GM12878 (cell line): ENCODE measurements around the gene ZBTB4. TPM values are rescaled to one million over a fixed set of nuclear protein-coding genes. Genes with fewer than 3 reads are reported as not detected.

Source experiments
- ATAC-seq: fragments of 200-7000 bp; cut with Tn5 transposase; 3 replicates; pipeline ENCODE4 v1.9.1; 2020; ENCODE audit warnings: mild to moderate bottlenecking, moderate library complexity
- BruUV-seq: library from RNA; stranded (reverse); fragments of 400-500 nt; replicated peaks from 2 replicates; lab custom pipeline; 2021; lab: Mats Ljungman, UMichigan
- CTCF ChIA-PET: fragments of 300-600 bp; sonication (Branson Sonifier 250); formaldehyde crosslinking; extraction: SDS; loops from one replicate; lab custom pipeline; 2021; ENCODE audit warnings: inconsistent platforms; lab: Yijun Ruan, JAX
- POLR2A ChIA-PET: fragments of 350-600 bp; formaldehyde crosslinking; extraction: SDS; loops from one replicate; lab custom pipeline; 2021; ENCODE audit warnings: inconsistent platforms; lab: Charles Lee
- RAD21 ChIA-PET: fragments of 300-600 bp; sonication (Branson Sonifier 250); formaldehyde crosslinking; loops from one replicate; lab custom pipeline; 2023; ENCODE audit warnings: antibody characterized with exemption; ENCODE audit not compliant: unreplicated experiment; lab: Charles Lee
- SMC1A ChIA-PET: fragments of 300-600 bp; sonication (Branson Sonifier 250); formaldehyde crosslinking; loops from one replicate; lab custom pipeline; 2023; ENCODE audit not compliant: unreplicated experiment, uncharacterized antibody; lab: Charles Lee
- DNase-seq: peaks from one replicate; pipeline ENCODE4 v3.0.0-alpha.2; 2011; ENCODE audit warnings: low read depth, low spot score
- FAIRE-seq: peaks from 3 replicates; lab custom pipeline; 2011; peaks lifted over from hg19 to GRCh38; lab: Jason Lieb, UNC
- H2AFZ ChIP-seq: 2 replicates; pipeline ENCODE4 v1.6.0; 2011; ENCODE audit warnings: low read depth, low read length, control low read depth; ENCODE audit not compliant: control insufficient read depth
- H3K27ac ChIP-seq: 2 replicates; pipeline ENCODE4 v1.5.1; 2011; ENCODE audit warnings: control low read depth; ENCODE audit not compliant: control insufficient read depth, insufficient read depth
- H3K27me3 ChIP-seq, 2 experiments: replicated peaks in 1 of 2; 2 replicates each; pipeline versions ENCODE4 v1.6.0 to v1.6.1; 2011; ENCODE audit warnings: low read length in 1 of 2; ENCODE audit not compliant: control insufficient read depth in 2 of 2, insufficient read depth in 2 of 2
- H3K36me3 ChIP-seq, 2 experiments: 2 replicates each; pipeline ENCODE4 v1.5.1; 2011; ENCODE audit warnings: low read length in 1 of 2; ENCODE audit not compliant: control insufficient read depth in 2 of 2, insufficient read depth in 2 of 2
- H3K4me1 ChIP-seq: 2 replicates; pipeline ENCODE4 v1.6.1; 2011; ENCODE audit warnings: mild to moderate bottlenecking, low read length, moderate library complexity, mixed read lengths; ENCODE audit not compliant: control insufficient read depth, insufficient read depth
- H3K4me2 ChIP-seq: 2 replicates; pipeline ENCODE4 v1.6.0; 2011; ENCODE audit warnings: control low read depth; ENCODE audit not compliant: control insufficient read depth, insufficient read depth
- H3K4me3 ChIP-seq: fragments of 200-600 bp; sonication (generic); 2 replicates; pipeline ENCODE4 v1.5.1; 2016
- H3K79me2 ChIP-seq: 2 replicates; pipeline ENCODE4 v1.6.0; 2011; ENCODE audit warnings: low read length; ENCODE audit not compliant: control insufficient read depth, insufficient read depth
- H3K9ac ChIP-seq: 2 replicates; pipeline ENCODE4 v1.8.0; 2011; ENCODE audit warnings: low read length, control low read depth, mixed read lengths; ENCODE audit not compliant: control insufficient read depth, insufficient read depth
- H3K9me3 ChIP-seq: replicated peaks from 3 replicates; pipeline ENCODE4 v1.5.1; 2011; ENCODE audit warnings: mild to moderate bottlenecking, low read length; ENCODE audit not compliant: control insufficient read depth, insufficient read depth
- H4K20me1 ChIP-seq: 2 replicates; pipeline ENCODE4 v1.6.0; 2011; ENCODE audit not compliant: control insufficient read depth, insufficient read depth
- BCL11A ChIP-seq: IDR thresholded peaks from 2 replicates; pipeline ENCODE4 v1.6.1; 2011; ENCODE audit warnings: low read depth, low read length
- CBX3 ChIP-seq: fragments of 200-600 bp; sonication (generic); IDR thresholded peaks from 2 replicates; pipeline ENCODE4 v1.6.1; 2016; ENCODE audit warnings: low read depth, borderline replicate concordance
- E2F4 ChIP-seq: IDR thresholded peaks from 2 replicates; pipeline ENCODE4 v1.6.1; 2012; ENCODE audit warnings: low read depth, low read length, improper control_type of control experiment
- FOXM1 ChIP-seq: IDR thresholded peaks from 2 replicates; pipeline ENCODE4 v1.6.1; 2012; ENCODE audit warnings: low read depth, mild to moderate bottlenecking, inconsistent platforms, low read length, moderate library complexity
- NFYB ChIP-seq: IDR thresholded peaks from 2 replicates; pipeline ENCODE4 v1.6.1; 2011; ENCODE audit warnings: low read depth, mild to moderate bottlenecking, low read length, improper control_type of control experiment, moderate library complexity; ENCODE audit not compliant: insufficient read depth
- POLR2AphosphoS5 ChIP-seq: IDR thresholded peaks from 2 replicates; pipeline ENCODE4 v1.6.1; 2011; ENCODE audit warnings: mild to moderate bottlenecking, low read length, inconsistent platforms
- POU2F2 ChIP-seq: IDR thresholded peaks from 3 replicates; pipeline ENCODE4 v1.6.1; 2011; ENCODE audit warnings: low read depth, mild to moderate bottlenecking, low read length, borderline replicate concordance
- RUNX3 ChIP-seq: IDR thresholded peaks from 2 replicates; pipeline ENCODE4 v1.6.1; 2012; ENCODE audit warnings: low read length, inconsistent platforms
- SPI1 ChIP-seq: IDR thresholded peaks from 2 replicates; pipeline ENCODE4 v1.6.1; 2011; ENCODE audit warnings: low read depth, mild to moderate bottlenecking, low read length, moderate library complexity, borderline replicate concordance; ENCODE audit not compliant: insufficient read depth
- WGBS: methylation state at CpG from one replicate; pipeline ENCODE4 v1.1.6; 2016; ENCODE audit warnings: low lambda C conversion rate; ENCODE audit not compliant: insufficient replicate concordance, insufficient coverage; ENCODE audit errors: missing lambda C conversion rate; 5-methylcytosine and 5-hydroxymethylcytosine counted together
- in situ Hi-C: fragments of 300-500 bp; cut with MboI; formaldehyde crosslinking; loops from 9 replicates; pipeline ENCODE4 v1.14.3; 2018; ENCODE audit warnings: mixed read lengths
- intact Hi-C: fragments of 100-400 bp; cut with micrococcal nuclease; formaldehyde crosslinking; loops from one replicate; pipeline ENCODE4 v1.14.2; 2022; ENCODE audit not compliant: unreplicated experiment
- polyA plus RNA-seq, 11 experiments: library from polyadenylated mRNA; depleted of rRNA in 4 of 11; unstranded in 6 of 11; stranded (reverse) in 5 of 11; fragments of >200 nt; fragmentation: Nextera tagmentation in 4 of 11; fragmentation: Illumina TruSeq in 1 of 11; extraction: Ambion mirVana in 4 of 11; extraction: Trizol in 1 of 11; gene quantifications; 1 replicate in 1 of 11; 2 replicates in 10 of 11; pipeline versions ENCODE4 v1.2.1 to v1.2.3, GENCODE V29; 2011 to 2016; ENCODE audit warnings: inconsistent platforms in 2 of 11, missing spikeins in 2 of 11, low read depth in 1 of 11
- total RNA-seq, 4 experiments: library from RNA; depleted of rRNA in 3 of 4; stranded (reverse); fragments of >200 nt in 3 of 4; fragmentation: Illumina TruSeq in 1 of 4; extraction: Trizol in 1 of 4; gene quantifications; 2 replicates each; pipeline versions ENCODE4 v1.2.1 to v1.2.3, GENCODE V29; 2013 to 2021

ZBTB4 gene
- total and polyA plus RNA-seq, 10 of the 15 experiments (the other 5 are each of a cell fraction or from before 2014, with no cell fraction given), result 2.0 to 14.9 (median 6.9) TPM

GRCh38 chr17:7502171-7502847, 22.9 kb upstream of the ZBTB4 start (continued):
- TF ChIP-seq FOXM1 (no peak), E2F4 (no peak), RUNX3 (no peak)

GRCh38 chr17:7501729-7502128, 22.3 kb upstream of the ZBTB4 start:
- H3K9me3 ChIP-seq, result no peaks in the 10 kb centered on the region
- no peak overlapping the region for H2AFZ ChIP-seq
- no peak overlapping the region for H3K9ac ChIP-seq
- peaks cover 60 to 65% of the 10 kb centered on the region in 2 experiments for H3K36me3 ChIP-seq
- FAIRE-seq, result no peak
- intact Hi-C loops, result no loop called here
- no peaks in the 10 kb centered on the region for H3K4me1 ChIP-seq
- H3K27me3 ChIP-seq, result no peaks in the 10 kb centered on the region
- CTCF ChIA-PET, result interaction anchor here (2.3 kb wide), 1 partner anchor 59 kb away, joined by 8 read pairs; no protein-coding TSS in a partner anchor
- POLR2A ChIA-PET, result no interaction called here
- no peak overlapping the region for H3K4me2 ChIP-seq
- 97% methylated on average over 14 of the region's 14 CpGs for WGBS
- H3K4me3 ChIP-seq, result no peak overlapping the region
- TF ChIP-seq POLR2AphosphoS5, result peak; percentile 56
- no peak for TF ChIP-seq NFYB
- TF ChIP-seq CBX3, result no peak
- TF ChIP-seq BCL11A, result no peak
- no peak for TF ChIP-seq POU2F2
- TF ChIP-seq SPI1, result no peak
- RAD21 ChIA-PET, result interaction anchor here (0.6 kb wide), 1 partner anchor 146 kb away, joined by 3 read pairs; the partner anchor contains the start of gene TMEM95
- ATAC-seq, result no peak
- BruUV-seq, result no TSS peak
- H3K27ac ChIP-seq, result no peak overlapping the region
- DNase-seq, result no peak
- H4K20me1 ChIP-seq, result no peaks in the 10 kb centered on the region; the same call in 1 of the 2 replicates
- no peaks in the 10 kb centered on the region for H3K79me2 ChIP-seq
- SMC1A ChIA-PET, result interaction anchor here (0.6 kb wide), 1 partner anchor 84 kb away, joined by 3 read pairs; no protein-coding TSS in a partner anchor
- in situ Hi-C loops, result no loop called here
